PC-3 (cell line): ENCODE data around the gene CEP70. TPM values are rescaled to one million over a fixed set of nuclear protein-coding genes. Genes with fewer than 3 reads are reported as not detected.

ENCODE experiments used
- ATAC-seq: fragments of 200-7000 bp; cut with Tn5 transposase; 2 replicates; pipeline ENCODE4 v1.9.1; 2020; ENCODE audit warnings: mild to moderate bottlenecking, moderate library complexity
- BruUV-seq: library from RNA; stranded (reverse); fragments of 400-500 nt; replicated peaks from 2 replicates; lab custom pipeline; 2021; lab: Mats Ljungman, UMichigan
- CTCF ChIA-PET: fragments of 300-600 bp; sonication (Branson Sonifier 250); formaldehyde crosslinking; loops from one replicate; lab custom pipeline; 2022; ENCODE audit warnings: antibody characterized with exemption; lab: Charles Lee
- POLR2A ChIA-PET: fragments of 300-600 bp; sonication (Branson Sonifier 250); formaldehyde crosslinking; loops from one replicate; lab custom pipeline; 2022; ENCODE audit warnings: antibody characterized with exemption; ENCODE audit not compliant: unreplicated experiment; lab: Charles Lee
- DNase-seq: peaks from one replicate; pipeline ENCODE4 v3.0.0-alpha.2; 2015
- H2AFZ ChIP-seq: fragments of 300-600 bp; sonication (generic); 2 replicates; pipeline ENCODE4 v1.6.0; 2016; ENCODE audit warnings: antibody characterized with exemption, low read length
- H3F3A ChIP-seq: fragments of 300-600 bp; sonication (generic); one replicate; pipeline ENCODE4 v1.6.0; 2017; ENCODE audit warnings: antibody characterized with exemption, low read length, control low read depth, mild to moderate bottlenecking; ENCODE audit not compliant: unreplicated experiment
- H3K27ac ChIP-seq: fragments of 300-600 bp; sonication (generic); 2 replicates; pipeline ENCODE4 v1.5.1; 2016; ENCODE audit warnings: mild to moderate bottlenecking, low read length
- H3K27me3 ChIP-seq: fragments of 300-600 bp; sonication (generic); 2 replicates; pipeline ENCODE4 v1.6.1; 2016; ENCODE audit warnings: low read length, mixed read lengths
- H3K36me3 ChIP-seq: fragments of 300-600 bp; sonication (generic); 2 replicates; pipeline ENCODE4 v1.6.1; 2016; ENCODE audit warnings: low read depth, mixed run types, low read length, mixed read lengths
- H3K4me1 ChIP-seq: fragments of 300-600 bp; sonication (generic); 2 replicates; pipeline ENCODE4 v1.5.1; 2016; ENCODE audit warnings: low read length; ENCODE audit not compliant: insufficient read depth
- H3K4me2 ChIP-seq: fragments of 300-600 bp; sonication (generic); 2 replicates; pipeline ENCODE4 v1.6.0; 2016; ENCODE audit warnings: low read length
- H3K4me3 ChIP-seq: fragments of 300-600 bp; sonication (generic); 2 replicates; pipeline ENCODE4 v1.5.1; 2016; ENCODE audit warnings: mild to moderate bottlenecking, low read length, mixed read lengths
- H3K79me2 ChIP-seq: fragments of 300-600 bp; sonication (generic); 2 replicates; pipeline ENCODE4 v1.6.1; 2017; ENCODE audit warnings: low read length, mixed read lengths
- H3K9ac ChIP-seq: fragments of 300-600 bp; sonication (generic); 2 replicates; pipeline ENCODE4 v1.6.0; 2016; ENCODE audit warnings: mild to moderate bottlenecking, low read length
- H3K9me2 ChIP-seq: fragments of 300-600 bp; sonication (generic); replicated peaks from 2 replicates; pipeline ENCODE4 v1.6.1; 2016; ENCODE audit warnings: mixed run types, low read length, mixed read lengths
- H3K9me3 ChIP-seq: fragments of 300-600 bp; sonication (generic); 2 replicates; pipeline ENCODE4 v1.6.1; 2016; ENCODE audit warnings: low read length, mixed read lengths
- H4K20me1 ChIP-seq: fragments of 300-600 bp; sonication (generic); 2 replicates; pipeline ENCODE4 v1.6.1; 2016; ENCODE audit warnings: low read length, mixed read lengths
- CTCF ChIP-seq: fragments of 300-600 bp; sonication (generic); conservative IDR thresholded peaks from 2 replicates; pipeline ENCODE4 v1.5.1; 2017; ENCODE audit warnings: antibody characterized with exemption, low read depth, mild to moderate bottlenecking, low read length
- EZH2 ChIP-seq: fragments of 300-600 bp; sonication (generic); IDR thresholded peaks from one replicate; pipeline ENCODE4 v1.6.1; 2017; ENCODE audit warnings: antibody characterized with exemption, mild to moderate bottlenecking, low read length; ENCODE audit not compliant: unreplicated experiment
- EZH2phosphoT487 ChIP-seq: fragments of 300-600 bp; sonication (generic); IDR thresholded peaks from 2 replicates; pipeline ENCODE4 v1.6.1; 2018; ENCODE audit warnings: mild to moderate bottlenecking, antibody characterized with exemption, low read length, borderline replicate concordance
- intact Hi-C: fragments of 100-400 bp; cut with micrococcal nuclease; formaldehyde crosslinking; loops from 2 replicates; pipeline ENCODE4 v1.9.0; 2023
- total RNA-seq: library from RNA; depleted of rRNA; stranded (reverse); fragments of >200 nt; gene quantifications from 2 replicates; pipeline ENCODE4 v1.2.3, GENCODE V29; 2014

The CEP70 gene
- total RNA-seq, 1 experiment from 2014 or later = 16.7 TPM

GRCh38 chr3:138591392-138591791 is 2.7 kb downstream of the CEP70 start:
- no peak overlapping the region for H3K4me2 ChIP-seq
- CTCF ChIA-PET = no interaction called here
- H2AFZ ChIP-seq = no peak overlapping the region
- no peaks in the 10 kb centered on the region; the same call in 1 of the 2 replicates for H3K36me3 ChIP-seq
- H3K4me1 ChIP-seq = 0 out of 2 replicates have a peak, but pooled peaks cover 9% of the 10 kb centered on the region
- no peak overlapping the region for H3K4me3 ChIP-seq
- no TSS peak for BruUV-seq
- H3F3A ChIP-seq = no peaks in the 10 kb centered on the region
- DNase-seq = no peak
- H3K9me2 ChIP-seq = no peaks in the 10 kb centered on the region
- H3K9me3 ChIP-seq = no peaks in the 10 kb centered on the region
- intact Hi-C loops = loop anchor here (5.0 kb wide), 5 partner anchors 99 to 259 kb away; partner anchors contain the start of gene PIK3CB
- no peak overlapping the region for H3K9ac ChIP-seq
- TF ChIP-seq EZH2phosphoT487 (no peak), CTCF (no peak), EZH2 (no peak)
- no peak for ATAC-seq
- H4K20me1 ChIP-seq = no peaks in the 10 kb centered on the region
- H3K27ac ChIP-seq = no peak overlapping the region
- no peaks in the 10 kb centered on the region for H3K27me3 ChIP-seq
- H3K79me2 ChIP-seq = peaks cover 23% of the 10 kb centered on the region
- POLR2A ChIA-PET = no interaction called here

GRCh38 chr3:138588445-138588844 is 5.6 kb downstream of the CEP70 start:
- BruUV-seq = no TSS peak
- no peaks in the 10 kb centered on the region; the same call in 1 of the 2 replicates for H3K36me3 ChIP-seq
- ATAC-seq = no peak
- H3K79me2 ChIP-seq = peaks cover 28% of the 10 kb centered on the region
- no peaks in the 10 kb centered on the region for H4K20me1 ChIP-seq
- no peak overlapping the region for H3K4me2 ChIP-seq
- ChIA-PET CTCF (no interaction called here), POLR2A (no interaction called here)
- intact Hi-C loops = no loop called here
- no peak for TF ChIP-seq EZH2phosphoT487
- no peak for TF ChIP-seq CTCF
- no peak for TF ChIP-seq EZH2
- H3K9me2 ChIP-seq = no peaks in the 10 kb centered on the region
- no peaks in the 10 kb centered on the region for H3K27me3 ChIP-seq
- H3K27ac ChIP-seq = no peak overlapping the region
- H3K9ac ChIP-seq = no peak overlapping the region
- H3K9me3 ChIP-seq = no peaks in the 10 kb centered on the region
- no peak for DNase-seq
- H2AFZ ChIP-seq = no peak overlapping the region
- H3K4me3 ChIP-seq = no peak overlapping the region
- H3K4me1 ChIP-seq = 0 out of 2 replicates have a peak, but pooled peaks cover 4% of the 10 kb centered on the region
- no peaks in the 10 kb centered on the region for H3F3A ChIP-seq

DNA sequence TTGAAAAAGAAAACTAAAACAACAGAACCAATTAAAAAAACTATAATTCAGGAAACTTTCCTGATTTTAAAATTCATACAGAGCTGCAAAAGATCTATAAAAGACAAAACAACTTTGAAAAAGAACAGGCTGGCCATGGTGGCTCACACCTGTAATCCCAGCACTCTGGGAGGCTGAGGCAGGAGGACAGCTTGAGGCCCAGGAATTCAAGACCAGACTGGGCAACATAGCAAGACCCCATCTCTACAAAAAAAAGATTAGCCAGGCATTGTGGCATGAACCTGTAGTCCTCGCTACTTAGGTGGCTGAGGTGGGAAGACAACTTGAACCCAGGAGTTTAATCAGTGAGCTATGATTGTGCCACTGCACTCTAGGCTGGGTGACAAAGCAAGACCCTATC is 6.7 kb downstream of the CEP70 start:
- Histone ChIP-seq H3K9ac (no peak overlapping the region), H3K9me2 (no peaks in the 10 kb centered on the region), H3K27ac (no peak overlapping the region), H3K27me3 (no peaks in the 10 kb centered on the region), H4K20me1 (no peaks in the 10 kb centered on the region), H3K4me3 (no peak overlapping the region), H2AFZ (no peak overlapping the region), H3K79me2 (peaks cover 29% of the 10 kb centered on the region), H3K4me2 (no peak overlapping the region), H3K36me3 (no peaks in the 10 kb centered on the region; the same call in 1 of the 2 replicates), H3K9me3 (no peaks in the 10 kb centered on the region), H3K4me1 (no peaks in the 10 kb centered on the region), H3F3A (no peaks in the 10 kb centered on the region)
- ChIA-PET CTCF (no interaction called here), POLR2A (no interaction called here)
- intact Hi-C loops = no loop called here
- DNase-seq (no peak), ATAC-seq (no peak)
- BruUV-seq = no TSS peak
- TF ChIP-seq CTCF (no peak), EZH2 (no peak), EZH2phosphoT487 (no peak)
